Skeletal muscle cell (primary cell): Measurements from ENCODE around the gene PSMD3.
"Not testable (repeated sequence)": the region's sequence is repeated elsewhere in the genome, so short reads cannot be mapped to it uniquely, and the experiment has no call there.

Experiments
- DNase-seq: peaks from one replicate; pipeline ENCODE4 v3.0.0-alpha.2; 2010; ENCODE audit warnings: low read depth
- H3K4me3 ChIP-seq: 2 replicates; pipeline ENCODE4 v1.5.1; 2011; ENCODE audit warnings: low read depth, mild to moderate bottlenecking, control low read depth, low read length, moderate library complexity

PSMD3 gene

DNA sequence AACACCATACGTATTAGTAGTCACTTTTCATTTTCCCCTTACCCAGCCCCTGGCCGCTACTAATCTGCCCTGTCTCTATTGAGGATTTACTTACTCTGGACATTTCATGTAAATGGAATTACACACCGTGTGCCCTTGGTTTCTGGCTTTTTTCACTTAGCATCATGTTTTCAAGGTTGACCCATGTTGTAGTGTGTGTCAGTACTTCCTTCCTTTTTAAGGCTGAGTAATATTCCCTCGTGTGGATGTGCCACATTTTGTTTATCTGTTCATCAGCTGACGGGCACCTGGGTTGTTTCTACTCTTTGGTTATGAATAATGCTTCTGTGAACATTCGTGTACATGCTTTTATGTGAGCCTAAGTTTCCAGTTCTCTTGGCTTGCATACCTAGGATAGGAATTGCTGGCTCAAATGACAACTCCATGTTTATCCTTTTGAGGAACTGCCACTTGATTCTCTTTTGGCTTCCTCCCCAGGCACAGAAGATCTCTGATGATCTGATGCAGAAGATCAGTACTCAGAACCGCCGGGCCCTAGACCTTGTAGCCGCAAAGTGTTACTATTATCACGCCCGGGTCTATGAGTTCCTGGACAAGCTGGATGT is 7.7 kb downstream of the PSMD3 start:
- no peak overlapping the region for H3K4me3 ChIP-seq
- DNase-seq: no peak

GRCh38 chr17:39994448-39994847 is 13.8 kb downstream of the PSMD3 start:
- no peak overlapping the region for H3K4me3 ChIP-seq
- DNase-seq: no peak

DNA sequence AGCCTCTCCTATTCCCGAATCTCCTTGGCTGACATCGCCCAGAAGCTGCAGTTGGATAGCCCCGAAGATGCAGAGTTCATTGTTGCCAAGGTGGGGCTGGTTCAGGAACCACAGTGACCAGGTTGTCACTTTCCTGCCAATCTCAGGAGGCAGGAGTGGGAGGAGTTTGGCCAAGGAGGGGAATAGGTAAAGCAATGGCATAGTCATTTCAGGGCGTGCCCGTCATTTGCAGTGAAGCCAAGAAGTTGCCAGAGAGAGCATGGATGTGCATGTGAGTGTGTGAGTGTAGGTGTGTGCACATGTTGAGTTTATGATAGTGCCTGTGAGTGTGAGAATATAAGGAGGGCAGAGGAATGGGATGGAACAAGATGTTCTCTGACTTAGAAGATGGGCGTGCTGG is 14.8 kb downstream of the PSMD3 start:
- no peak for DNase-seq

DNA sequence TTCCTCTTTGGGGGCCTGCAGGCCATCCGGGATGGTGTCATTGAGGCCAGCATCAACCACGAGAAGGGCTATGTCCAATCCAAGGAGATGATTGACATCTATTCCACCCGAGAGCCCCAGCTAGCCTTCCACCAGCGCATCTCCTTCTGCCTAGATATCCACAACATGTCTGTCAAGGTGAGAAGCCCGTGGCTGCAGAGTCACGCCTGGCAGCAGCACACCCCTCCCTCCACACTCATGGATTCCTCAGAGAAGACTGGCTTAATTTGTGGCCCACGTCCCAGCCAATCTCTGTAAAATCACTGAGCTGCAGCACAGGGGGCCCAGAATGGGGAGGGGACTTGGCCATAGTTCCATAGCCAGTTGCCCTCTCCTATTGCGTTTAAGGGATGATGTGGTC is 15.6 kb downstream of the PSMD3 start:
- no peak for DNase-seq
- no peak overlapping the region for H3K4me3 ChIP-seq

More for the DNA sequence above, 14.8 kb downstream of the PSMD3 start:
- no peak overlapping the region for H3K4me3 ChIP-seq

- no peak overlapping the region for H3K4me3 ChIP-seq
- DNase-seq: no peak
These were observed 16.2 kb downstream of the PSMD3 start for GRCh38 chr17:39996800-39997199.

DNA sequence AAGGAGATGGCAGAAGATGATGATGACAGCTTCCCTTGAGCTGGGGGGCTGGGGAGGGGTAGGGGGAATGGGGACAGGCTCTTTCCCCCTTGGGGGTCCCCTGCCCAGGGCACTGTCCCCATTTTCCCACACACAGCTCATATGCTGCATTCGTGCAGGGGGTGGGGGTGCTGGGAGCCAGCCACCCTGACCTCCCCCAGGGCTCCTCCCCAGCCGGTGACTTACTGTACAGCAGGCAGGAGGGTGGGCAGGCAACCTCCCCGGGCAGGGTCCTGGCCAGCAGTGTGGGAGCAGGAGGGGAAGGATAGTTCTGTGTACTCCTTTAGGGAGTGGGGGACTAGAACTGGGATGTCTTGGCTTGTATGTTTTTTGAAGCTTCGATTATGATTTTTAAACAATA is 16.9 kb downstream of the PSMD3 start:
- no peak for DNase-seq
- H3K4me3 ChIP-seq: no peak overlapping the region

GRCh38 chr17:39999067-39999466 is 18.5 kb downstream of the PSMD3 start:
- no peak overlapping the region for H3K4me3 ChIP-seq
- no peak for DNase-seq

DNA sequence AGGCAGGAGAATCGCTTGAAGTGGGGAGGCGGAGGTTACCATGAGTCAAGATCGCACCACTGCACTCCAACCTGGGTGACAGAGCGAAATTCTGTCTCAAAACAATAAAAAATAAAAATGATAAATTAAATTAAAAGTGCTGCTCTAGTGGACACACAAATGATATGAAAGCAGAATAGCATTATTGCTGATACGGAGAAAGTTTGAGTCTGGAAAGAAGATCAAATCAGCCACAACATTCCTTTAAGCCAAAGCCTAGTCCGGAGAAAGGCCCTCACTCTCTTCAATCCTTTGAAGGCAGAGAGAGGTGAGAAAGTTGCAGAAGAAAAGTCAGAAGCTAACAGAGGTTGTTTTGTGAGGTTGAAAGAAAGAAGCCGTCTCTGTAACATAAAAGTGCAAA is 19.6 kb downstream of the PSMD3 start:
- no peak for DNase-seq
- no peak overlapping the region for H3K4me3 ChIP-seq

GRCh38 chr17:40001335-40001734 is 20.7 kb downstream of the PSMD3 start:
- not testable (repeated sequence) for DNase-seq, H3K4me3 ChIP-seq

- no peak overlapping the region for H3K4me3 ChIP-seq
- no peak for DNase-seq
These were observed 23.5 kb downstream of the PSMD3 start for GRCh38 chr17:40004072-40004471.

GRCh38 chr17:40004712-40005111 is 24.1 kb downstream of the PSMD3 start:
- H3K4me3 ChIP-seq: no peak overlapping the region
- no peak for DNase-seq

GRCh38 chr17:40005520-40005919 is 24.9 kb downstream of the PSMD3 start:
- DNase-seq: no peak
- no peak overlapping the region for H3K4me3 ChIP-seq

DNA sequence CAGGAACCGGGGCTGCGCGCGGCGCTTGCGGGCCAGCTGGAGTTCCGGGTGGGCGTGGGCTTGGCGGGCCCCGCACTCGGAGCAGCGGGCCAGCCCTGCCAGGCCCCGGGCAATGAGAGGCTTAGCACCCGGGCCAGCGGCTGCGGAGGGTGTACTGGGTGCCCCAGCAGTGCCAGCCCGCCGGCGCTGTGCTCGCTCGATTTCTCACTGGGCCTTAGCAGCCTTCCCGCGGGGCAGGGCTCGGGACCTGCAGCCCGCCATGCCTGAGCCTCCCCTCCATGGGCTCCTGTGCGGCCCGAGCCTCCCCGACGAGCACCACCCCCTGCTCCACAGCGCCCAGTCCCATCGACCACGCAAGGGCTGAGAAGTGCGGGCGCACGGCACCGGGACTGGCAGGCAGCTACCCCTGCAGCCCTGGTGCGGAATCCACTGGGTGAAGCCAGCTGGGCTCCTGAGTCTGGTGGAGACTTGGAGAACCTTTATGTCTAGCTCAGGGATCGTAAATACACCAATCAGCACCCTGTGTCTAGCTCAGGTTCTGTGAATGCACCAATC is 30.4 kb downstream of the PSMD3 start:
- not testable (repeated sequence) for H3K4me3 ChIP-seq, DNase-seq

GRCh38 chr17:40012017-40012647 is 31.5 kb downstream of the PSMD3 start:
- not testable (repeated sequence) for DNase-seq

GRCh38 chr17:40014375-40014980 is 33.9 kb downstream of the PSMD3 start:
- DNase-seq: no peak
- H3K4me3 ChIP-seq: no peak overlapping the region

More at GRCh38 chr17:40012017-40012647, 31.5 kb downstream of the PSMD3 start:
- not testable (repeated sequence) for H3K4me3 ChIP-seq

- no peak within 1 kb of the TSS for H3K4me3 ChIP-seq
- DNase-seq: no peak
These were observed 34.7 kb downstream of the PSMD3 start, which contains the start of gene CSF3 for GRCh38 chr17:40015005-40015997. Gene CSF3, plus strand, starts transcription at chr17:40015440. Its CDS starts 35 bp downstream, at chr17:40015475.

GRCh38 chr17:40015998-40016985 is 35.7 kb downstream of the PSMD3 start:
- no peak for DNase-seq
- no peak overlapping the region for H3K4me3 ChIP-seq

- H3K4me3 ChIP-seq: no peak overlapping the region
- DNase-seq: no peak
These were observed 36.9 kb downstream of the PSMD3 start for GRCh38 chr17:40017422-40018080.
